ENCODE measurements around the gene RNASE3. TPM values are rescaled to one million over a fixed set of nuclear protein-coding genes. Genes with fewer than 3 reads are reported as not detected.
A peak's percentile ranks its signal among the peaks of the same experiment; 100 is the strongest.
"Not testable (repeated sequence)": the region's sequence is repeated elsewhere in the genome, so short reads cannot be mapped to it uniquely, and the experiment has no call there.

The RNASE3 gene
- total RNA-seq (2014; rRNA removed; shearing (Covaris generic)), result not detected in 2 replicates

DNA sequence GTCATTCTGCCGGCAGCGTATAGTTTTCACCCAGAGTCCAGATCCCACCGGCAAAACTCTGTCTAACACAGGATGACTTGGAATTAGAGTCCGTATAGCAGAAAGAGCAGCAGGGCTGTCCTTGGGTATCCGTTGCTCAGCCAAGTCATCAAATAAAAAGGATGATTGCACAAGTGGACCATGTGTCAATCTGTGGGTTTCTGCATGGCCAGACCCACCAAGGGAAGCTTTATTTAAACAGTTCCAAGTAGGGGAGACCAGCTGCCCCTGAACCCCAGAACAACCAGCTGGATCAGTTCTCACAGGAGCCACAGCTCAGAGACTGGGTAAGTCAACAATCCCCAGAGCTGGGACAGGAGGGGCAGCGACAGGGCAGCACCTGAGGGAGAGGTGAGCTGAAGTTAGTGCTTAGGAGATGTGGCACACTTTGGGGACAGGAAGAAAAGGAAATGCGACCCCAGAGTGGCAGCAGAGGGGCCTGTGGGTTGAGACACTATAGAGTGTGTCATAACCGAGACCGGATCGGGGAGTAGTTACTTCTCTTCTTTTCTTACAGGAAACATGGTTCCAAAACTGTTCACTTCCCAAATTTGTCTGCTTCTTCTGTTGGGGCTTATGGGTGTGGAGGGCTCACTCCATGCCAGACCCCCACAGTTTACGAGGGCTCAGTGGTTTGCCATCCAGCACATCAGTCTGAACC lies at the start of gene RNASE3:
Gene RNASE3 (plus strand): TSS at position 260 of the 700 bp plus-strand sequence. CDS start 302 bp downstream, at position 562.
- DNase-seq (ENCODE audit: low read depth), result not testable (repeated sequence)

GRCh38 chr14:20846560-20846959 lies 44.6 kb upstream of the RNASE3 start:
- DNase-seq (ENCODE audit: low read depth), result no peak

- DNase-seq (ENCODE audit: low read depth), result peak; percentile 69
Observed at GRCh38 chr14:20848316-20848954, 42.8 kb upstream of the RNASE3 start.

- no peak for DNase-seq (ENCODE audit: low read depth)
Observed at GRCh38 chr14:20848955-20849570, 42.1 kb upstream of the RNASE3 start.

DNA sequence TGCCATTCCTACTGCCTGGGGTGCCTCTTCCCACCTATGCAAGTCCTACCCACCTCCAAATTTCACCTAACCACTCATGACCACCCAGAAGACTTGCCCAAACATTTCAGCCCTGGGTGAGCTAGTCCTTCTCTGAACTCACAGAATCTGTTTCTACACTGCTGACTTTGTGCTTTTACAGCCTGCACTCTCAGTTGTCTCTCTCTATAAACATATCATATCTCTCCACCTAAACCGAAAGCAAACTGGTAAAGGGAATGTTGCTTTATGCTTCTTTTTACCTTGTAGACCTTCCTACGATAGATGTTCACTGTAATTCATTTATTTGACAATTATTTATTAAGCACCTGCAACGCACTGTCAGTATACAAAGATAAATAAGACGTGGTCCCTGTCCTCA lies 38.1 kb upstream of the RNASE3 start:
- DNase-seq (ENCODE audit: low read depth), result no peak

DNA sequence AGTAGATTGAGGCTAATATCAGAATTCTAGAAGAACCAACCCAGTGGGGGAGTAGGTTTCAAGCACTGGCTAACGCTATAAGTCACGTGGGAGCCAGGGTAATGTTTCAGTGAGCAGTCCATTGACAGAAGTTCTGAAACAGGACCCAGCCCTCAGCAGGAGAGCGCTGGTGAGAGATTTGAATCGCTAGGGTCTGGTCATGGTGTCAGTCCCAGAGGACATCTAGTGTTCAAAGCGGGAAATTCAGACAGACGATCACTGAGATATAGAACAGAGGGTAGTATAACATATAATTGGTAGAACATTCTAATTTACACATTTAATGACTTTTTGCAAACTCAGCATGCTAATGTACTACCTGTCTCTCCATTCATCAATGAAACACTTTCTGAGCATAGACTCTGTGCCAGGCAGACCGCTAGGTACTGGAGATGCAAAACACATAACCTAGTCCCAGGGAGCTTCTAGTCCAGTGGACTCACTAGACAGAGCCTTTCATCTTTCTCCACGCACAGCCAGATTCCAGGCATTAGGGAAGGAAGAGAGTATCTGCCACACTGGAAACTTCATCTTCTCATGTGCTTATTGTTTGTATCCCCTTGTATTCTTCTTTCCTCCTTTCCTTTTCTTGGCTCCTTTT lies 35.4 kb upstream of the RNASE3 start:
- DNase-seq (ENCODE audit: low read depth), result peak; percentile 67

GRCh38 chr14:20857207-20857606 lies 34.0 kb upstream of the RNASE3 start:
- DNase-seq (ENCODE audit: low read depth), result no peak

DNA sequence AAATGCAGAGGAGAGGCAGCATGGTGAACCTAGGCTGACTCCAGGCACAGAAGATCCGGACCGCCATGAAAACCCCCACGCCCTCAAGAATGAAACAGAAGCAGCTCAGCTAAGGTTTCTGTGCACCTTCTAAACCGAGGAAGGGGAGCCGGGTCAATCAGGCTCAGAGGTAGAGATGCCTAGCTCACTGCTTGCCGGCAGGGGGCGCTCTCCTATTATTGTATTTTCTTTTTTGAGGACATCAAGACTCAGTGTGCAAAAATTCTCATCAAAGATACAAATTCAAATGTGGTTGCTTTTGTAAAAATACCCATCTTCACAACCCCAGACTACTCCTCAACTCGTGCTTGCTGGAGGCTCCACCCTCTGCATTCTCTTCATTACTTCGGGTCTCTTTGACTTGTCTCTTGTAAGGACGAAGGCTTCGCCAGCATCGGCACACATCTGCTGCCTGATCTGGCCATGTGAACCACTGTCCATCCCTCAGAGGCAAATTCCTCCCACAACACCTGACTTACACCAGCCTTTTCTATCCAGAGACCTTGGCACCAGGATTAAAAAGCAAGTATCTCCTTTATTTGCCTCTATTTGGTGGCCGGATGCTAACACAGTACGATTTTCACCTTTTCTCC lies 33.4 kb upstream of the RNASE3 start:
- DNase-seq (ENCODE audit: low read depth), result peak; percentile 37

DNA sequence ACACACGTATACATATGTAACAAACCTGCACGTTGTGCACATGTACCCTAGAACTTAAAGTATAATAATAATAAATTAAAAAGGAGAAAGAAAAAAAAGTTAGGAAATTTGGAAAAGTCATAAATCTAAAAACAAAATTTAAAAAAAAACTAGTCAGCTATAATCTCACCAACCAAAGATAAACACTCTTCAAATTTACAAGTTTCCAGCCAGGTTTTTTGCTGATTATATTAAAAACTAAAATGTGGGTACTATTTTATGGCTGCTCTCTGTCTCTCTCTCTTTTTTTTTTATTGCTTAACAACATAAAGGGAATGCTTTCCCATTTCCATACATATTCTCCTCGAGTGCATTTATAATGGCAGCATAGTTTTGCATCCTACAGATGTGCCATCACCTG lies 25.0 kb upstream of the RNASE3 start:
- no peak for DNase-seq (ENCODE audit: low read depth)

DNA sequence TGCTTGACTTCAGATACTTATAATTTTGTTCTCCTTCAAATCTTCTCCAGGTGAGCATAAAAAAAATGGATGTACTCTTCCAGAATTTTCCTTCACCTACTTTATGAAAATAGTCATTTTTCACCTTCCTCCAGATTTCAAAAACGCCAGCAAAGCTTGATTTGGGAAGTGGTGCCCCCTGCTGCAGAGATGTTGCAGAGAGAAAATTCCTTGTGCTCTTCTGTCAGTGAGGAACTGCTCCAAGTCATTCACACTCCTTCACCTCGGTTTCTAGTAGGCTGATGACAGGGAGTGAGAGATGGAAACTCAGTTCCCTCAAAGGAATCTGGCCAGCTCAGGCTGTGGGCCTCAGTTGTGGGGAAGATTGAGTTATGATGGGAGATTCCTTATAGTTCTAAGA lies 24.2 kb upstream of the RNASE3 start:
- DNase-seq (ENCODE audit: low read depth), result no peak

DNA sequence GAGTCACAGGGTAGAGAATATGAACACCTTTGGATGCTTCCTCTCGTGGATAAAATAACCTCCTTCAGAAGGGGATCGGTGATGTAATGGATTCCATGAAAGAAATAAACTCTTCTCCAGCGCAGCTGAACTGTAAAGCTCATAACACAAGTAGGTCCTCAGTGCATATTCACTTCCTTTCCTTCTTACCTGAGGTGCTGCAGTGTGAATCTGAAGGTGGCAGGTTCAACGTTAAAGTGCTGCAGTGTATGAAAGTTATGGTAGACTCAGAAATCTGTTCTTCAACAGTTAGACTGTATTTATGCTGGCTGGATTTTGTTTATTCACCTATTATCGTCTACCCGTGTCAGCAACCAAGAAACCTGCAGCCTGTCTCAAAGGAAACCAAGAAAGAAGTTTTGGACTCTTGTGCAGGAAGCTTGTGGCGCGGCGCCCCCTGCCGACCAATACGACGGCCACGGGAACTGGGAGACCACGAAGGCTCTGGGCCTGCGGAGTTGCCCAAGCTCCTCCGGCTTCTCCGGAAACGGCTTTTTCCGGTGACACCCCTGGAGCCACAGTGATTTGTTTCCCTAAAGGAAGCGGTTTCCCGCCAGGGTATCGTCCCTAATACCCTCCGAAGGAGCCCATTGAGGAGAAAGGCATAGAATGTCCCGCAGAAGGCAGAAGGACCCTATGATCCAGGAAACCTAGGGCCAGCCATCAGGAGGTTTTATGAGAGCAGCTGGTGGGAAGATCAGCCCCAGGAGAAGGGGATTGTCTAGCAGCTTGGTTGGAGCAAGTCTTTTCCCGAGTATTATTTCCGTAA lies 17.6 kb upstream of the RNASE3 start:
- DNase-seq (ENCODE audit: low read depth), result peak; percentile 65

DNA sequence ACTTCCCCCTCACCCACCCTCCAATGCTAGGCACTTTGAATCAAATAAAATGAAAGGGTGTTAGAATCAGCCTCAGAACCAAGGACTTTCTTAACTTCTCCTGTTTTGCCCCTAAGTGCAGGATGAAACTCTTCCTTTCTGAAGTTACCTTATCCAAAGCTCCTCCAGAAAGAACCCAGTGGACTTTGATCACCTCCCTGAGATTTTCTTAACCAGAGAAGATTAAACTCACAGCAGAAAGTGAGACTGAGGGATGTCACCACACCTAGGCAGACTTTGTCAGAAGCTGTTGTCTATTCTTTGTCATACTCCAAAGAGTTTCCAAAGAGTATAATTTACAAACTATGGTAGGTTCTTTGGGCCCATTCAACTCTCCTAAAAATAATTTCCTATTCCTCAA lies 14.2 kb upstream of the RNASE3 start:
- DNase-seq (ENCODE audit: low read depth), result no peak

GRCh38 chr14:20878695-20879094 lies 12.5 kb upstream of the RNASE3 start:
- no peak for DNase-seq (ENCODE audit: low read depth)

GRCh38 chr14:20881229-20881628 lies 10.0 kb upstream of the RNASE3 start:
- not testable (repeated sequence) for DNase-seq (ENCODE audit: low read depth)

DNA sequence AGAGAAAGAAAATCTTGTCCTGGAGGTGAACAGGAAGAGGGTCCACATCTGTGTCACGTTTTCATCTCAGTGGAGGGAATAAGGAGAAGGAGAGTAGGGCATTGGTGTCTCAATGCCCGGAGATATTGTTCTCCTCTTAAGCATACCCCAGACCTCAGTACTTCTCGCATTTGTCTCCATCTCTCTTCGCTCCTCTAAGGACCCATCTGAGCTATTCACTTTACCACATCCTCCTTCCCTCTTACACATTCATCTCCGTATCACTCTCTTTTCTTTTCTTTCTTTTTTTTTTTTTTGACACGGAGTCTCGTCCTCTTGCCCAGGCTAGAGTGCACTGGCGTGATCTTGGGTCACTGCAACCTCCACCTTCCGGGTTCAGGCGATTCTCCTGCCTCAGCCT lies 8.4 kb upstream of the RNASE3 start:
- not testable (repeated sequence) for DNase-seq (ENCODE audit: low read depth)

GRCh38 chr14:20888411-20888810 lies 2.8 kb upstream of the RNASE3 start:
- DNase-seq (ENCODE audit: low read depth), result not testable (repeated sequence)

DNA sequence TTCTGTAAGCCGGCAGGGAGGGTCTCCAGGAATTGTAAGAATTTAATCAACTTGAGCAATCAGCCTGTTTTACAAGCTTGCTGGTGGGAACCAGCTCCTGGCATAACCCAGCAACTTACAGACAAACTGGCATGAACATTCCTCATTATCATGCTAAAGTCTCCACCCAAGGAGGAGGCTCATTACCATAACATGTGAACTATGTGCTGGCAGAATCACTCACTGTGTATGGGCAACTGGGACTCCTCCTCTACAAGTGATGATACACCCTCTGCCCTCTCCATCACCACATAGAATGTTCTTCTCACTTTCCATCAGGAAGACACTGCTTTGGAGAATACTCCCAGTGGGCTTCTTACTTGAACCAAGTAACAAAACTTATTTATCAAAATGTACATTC lies 4.1 kb downstream of the RNASE3 start:
- DNase-seq (ENCODE audit: low read depth), result not testable (repeated sequence)

DNA sequence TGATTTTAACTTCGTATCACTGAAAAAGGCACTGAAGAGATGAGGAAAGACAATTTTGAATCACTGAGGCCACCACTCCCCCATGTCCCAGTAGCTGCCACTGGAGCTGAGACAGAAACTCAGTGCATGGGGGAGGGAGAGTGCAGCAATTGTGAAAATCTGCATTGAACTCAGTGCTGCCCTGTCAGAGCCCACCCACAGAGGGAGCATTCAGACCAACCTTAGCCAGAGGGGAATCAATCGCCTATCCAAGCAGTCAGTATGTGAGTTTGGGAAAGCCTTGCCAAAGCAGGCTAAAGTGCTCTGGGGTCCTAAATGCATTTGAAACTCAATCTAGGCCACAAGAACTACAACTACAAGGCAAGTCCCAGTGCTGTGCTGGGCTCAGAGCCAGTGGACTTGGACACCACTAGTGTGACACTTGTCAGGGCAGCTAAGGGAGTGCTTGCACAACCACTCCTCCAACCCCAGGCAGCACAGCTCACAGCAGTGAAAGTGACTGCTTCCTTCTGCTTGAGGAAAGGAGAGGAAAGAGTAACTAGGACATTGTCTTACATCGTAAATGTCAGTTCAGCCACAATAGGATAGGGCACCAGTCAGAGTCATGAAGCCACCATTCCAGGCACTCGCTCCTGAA lies 13.3 kb downstream of the RNASE3 start:
- no peak for DNase-seq (ENCODE audit: low read depth)

DNA sequence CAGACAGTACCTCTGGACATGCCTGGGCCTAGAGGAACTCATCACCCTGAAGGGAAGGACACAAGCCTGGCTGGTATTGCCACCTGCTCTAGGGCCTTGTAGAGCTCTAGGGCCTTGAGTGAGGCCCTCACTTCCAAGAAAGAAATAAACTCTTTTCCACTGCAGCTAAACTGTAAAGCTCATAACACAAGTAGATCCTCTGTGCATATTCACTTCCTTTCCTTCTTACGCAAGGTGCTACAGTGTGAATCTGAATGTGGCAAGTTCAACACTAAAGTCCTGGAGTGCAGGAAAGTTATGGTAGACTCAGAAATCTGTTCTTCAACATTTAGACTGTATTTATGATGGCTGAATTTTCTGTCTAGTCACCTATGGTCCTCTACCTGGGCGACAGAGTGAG lies 14.5 kb downstream of the RNASE3 start:
- no peak for DNase-seq (ENCODE audit: low read depth)

DNA sequence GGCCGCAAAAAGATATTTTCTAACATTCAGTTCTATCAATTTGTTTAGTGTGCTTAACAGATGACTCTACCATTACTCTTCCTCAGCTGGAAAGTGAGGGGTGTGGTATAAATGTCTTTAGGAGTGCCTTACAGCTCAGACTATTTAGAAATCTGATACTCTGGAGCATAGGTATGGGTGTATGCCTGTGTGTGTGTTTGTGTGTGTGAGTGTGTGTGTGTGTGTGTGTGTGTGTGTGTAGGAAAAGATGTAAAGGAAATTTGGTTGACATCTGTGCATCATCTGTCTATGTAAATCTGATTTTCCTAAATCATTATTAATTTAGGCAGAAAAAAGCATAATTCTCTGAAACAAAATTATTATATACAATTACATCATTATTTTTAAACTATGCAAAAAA lies 16.0 kb downstream of the RNASE3 start:
- DNase-seq (ENCODE audit: low read depth), result no peak

- not testable (repeated sequence) for DNase-seq (ENCODE audit: low read depth)
Observed at GRCh38 chr14:20910822-20911221, 19.6 kb downstream of the RNASE3 start.
